ENCODE results near the gene CCM2L. TPM values are rescaled to one million over a fixed set of nuclear protein-coding genes. Genes with fewer than 3 reads are reported as not detected.

The CCM2L gene
- total RNA-seq (2014; rRNA removed; shearing (Covaris generic)) (9.6 and 13.3 TPM in 2 replicates), polyA plus RNA-seq (2016; fragmentation: Nextera tagmentation; extraction: Ambion mirVana) (4.9 and 6.4 TPM in 2 replicates)
- long read RNA-seq, partial matches to known transcripts = 0 of 1 reads
- long read RNA-seq, other reads (novel, unspliced or antisense) = 1 of 1 reads

DNA sequence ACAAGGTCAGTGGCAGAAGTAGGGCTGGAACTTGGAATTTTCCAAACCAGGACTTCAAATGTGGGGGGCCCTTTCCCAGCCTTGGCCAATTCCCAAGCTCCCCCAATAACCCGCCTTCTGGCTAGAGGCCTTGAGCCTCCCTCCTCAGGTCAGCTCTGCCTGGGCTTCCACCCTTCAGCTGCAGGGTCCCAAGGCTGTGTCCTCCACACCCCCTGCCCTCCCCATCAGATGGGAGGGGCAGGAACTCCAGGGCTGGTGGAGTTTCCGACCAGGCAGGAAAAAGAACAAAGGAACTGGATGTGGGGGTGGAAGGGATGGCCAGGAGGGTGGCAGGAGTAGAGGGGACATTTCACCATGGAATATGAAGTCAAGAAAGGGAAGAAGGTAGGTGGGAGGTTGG is at the start of gene CCM2L:
Gene CCM2L, plus strand, starts transcription at position 338 of the 400 bp plus-strand sequence. Its CDS starts 17 bp downstream, at position 355.
- ATAC-seq (peak; percentile 10; the same call in 1 of the 3 replicates), DNase-seq (ENCODE audit: low spot score) (no peak)
- peak within 1 kb of the TSS; percentile 77 for H2AFZ ChIP-seq
- no peaks in the 10 kb centered on the region for H3K27me3 ChIP-seq (ENCODE audit: insufficient read depth)
- peak within 1 kb of the TSS; percentile 39; the same call in 2 of the 3 replicates for H3K4me3 Mint-ChIP-seq
- H3K4me1 Mint-ChIP-seq = peaks cover 54% of the 10 kb centered on the region
- H3K27ac ChIP-seq (ENCODE audit: low read depth) = no peak within 1 kb of the TSS
- H3K27ac Mint-ChIP-seq = no peak within 1 kb of the TSS
- H3K36me3 ChIP-seq (ENCODE audit: insufficient read depth) = no peaks in the 10 kb centered on the region
- peak within 1 kb of the TSS; percentile 37 for H3K4me3 ChIP-seq
- H3K36me3 Mint-ChIP-seq (ENCODE audit: low read depth) = no peaks in the 10 kb centered on the region
- peaks cover 61% of the 10 kb centered on the region for H3K4me1 ChIP-seq (ENCODE audit: insufficient read depth)
- peaks cover 18% of the 10 kb centered on the region for H3K27me3 Mint-ChIP-seq (ENCODE audit: insufficient read depth, low read depth, poor library complexity)
- peaks cover 4% of the 10 kb centered on the region for H3K9me2 ChIP-seq (ENCODE audit: insufficient read depth)
- no peaks in the 10 kb centered on the region for H4K20me1 ChIP-seq (replicated peaks; ENCODE audit: insufficient read depth)
- TF ChIP-seq EZH2phosphoT487 (IDR thresholded peaks at IDR 0.05; ENCODE audit: unreplicated experiment) = no peak
- TF ChIP-seq, protein P1, sequence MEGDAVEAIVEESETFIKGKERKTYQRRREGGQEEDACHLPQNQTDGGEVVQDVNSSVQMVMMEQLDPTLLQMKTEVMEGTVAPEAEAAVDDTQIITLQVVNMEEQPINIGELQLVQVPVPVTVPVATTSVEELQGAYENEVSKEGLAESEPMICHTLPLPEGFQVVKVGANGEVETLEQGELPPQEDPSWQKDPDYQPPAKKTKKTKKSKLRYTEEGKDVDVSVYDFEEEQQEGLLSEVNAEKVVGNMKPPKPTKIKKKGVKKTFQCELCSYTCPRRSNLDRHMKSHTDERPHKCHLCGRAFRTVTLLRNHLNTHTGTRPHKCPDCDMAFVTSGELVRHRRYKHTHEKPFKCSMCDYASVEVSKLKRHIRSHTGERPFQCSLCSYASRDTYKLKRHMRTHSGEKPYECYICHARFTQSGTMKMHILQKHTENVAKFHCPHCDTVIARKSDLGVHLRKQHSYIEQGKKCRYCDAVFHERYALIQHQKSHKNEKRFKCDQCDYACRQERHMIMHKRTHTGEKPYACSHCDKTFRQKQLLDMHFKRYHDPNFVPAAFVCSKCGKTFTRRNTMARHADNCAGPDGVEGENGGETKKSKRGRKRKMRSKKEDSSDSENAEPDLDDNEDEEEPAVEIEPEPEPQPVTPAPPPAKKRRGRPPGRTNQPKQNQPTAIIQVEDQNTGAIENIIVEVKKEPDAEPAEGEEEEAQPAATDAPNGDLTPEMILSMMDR (conservative IDR thresholded peaks at IDR 0.05; ENCODE audit: low read depth in 2 of 2) = no peak
- peak within 1 kb of the TSS; percentile 67 for H3K4me2 ChIP-seq
- H3K79me2 ChIP-seq (replicated peaks; ENCODE audit: insufficient read depth) = no peaks in the 10 kb centered on the region
- peaks cover 11% of the 10 kb centered on the region for H3F3A ChIP-seq (replicated peaks; ENCODE audit: low read depth)
- H3K9me3 Mint-ChIP-seq = peaks cover 13% of the 10 kb centered on the region

DNA sequence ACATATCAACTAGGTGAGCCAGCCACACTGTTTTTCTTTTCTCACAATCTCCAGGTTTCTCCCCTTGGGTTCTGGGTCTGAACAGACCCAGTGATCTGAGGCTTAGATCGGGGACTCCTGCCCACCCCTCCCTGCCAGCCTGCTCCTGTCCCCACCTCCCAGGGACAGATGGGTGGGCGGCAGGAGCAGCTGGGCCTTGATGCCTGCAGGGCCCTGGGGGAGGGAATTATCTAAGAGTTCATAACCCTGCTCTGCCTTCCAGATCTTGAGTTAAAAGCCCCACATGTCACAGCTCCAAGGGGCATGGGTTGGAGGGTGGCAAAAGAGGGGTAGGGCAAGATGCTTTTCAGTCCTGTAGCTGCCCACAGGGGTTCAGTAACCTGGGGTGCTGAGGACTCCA is 47.5 kb upstream of the CCM2L start:
- peaks cover 3% of the 10 kb centered on the region for H3K27me3 Mint-ChIP-seq (ENCODE audit: insufficient read depth, low read depth, poor library complexity)
- no peak overlapping the region for H3K27ac Mint-ChIP-seq
- no peaks in the 10 kb centered on the region for H3K36me3 ChIP-seq (ENCODE audit: insufficient read depth)
- H3F3A ChIP-seq (replicated peaks; ENCODE audit: low read depth) = peaks cover 13% of the 10 kb centered on the region
- H3K79me2 ChIP-seq (replicated peaks; ENCODE audit: insufficient read depth) = no peaks in the 10 kb centered on the region
- H3K9me3 Mint-ChIP-seq = no peaks in the 10 kb centered on the region; the same call in 2 of the 3 replicates
- peaks cover 8% of the 10 kb centered on the region; the same call in 1 of the 2 replicates for H3K27me3 ChIP-seq (ENCODE audit: insufficient read depth)
- no peak overlapping the region for H3K27ac ChIP-seq (ENCODE audit: low read depth)
- no peaks in the 10 kb centered on the region for H3K9me2 ChIP-seq (ENCODE audit: insufficient read depth)
- no peaks in the 10 kb centered on the region for H3K36me3 Mint-ChIP-seq (ENCODE audit: low read depth)
- no peak overlapping the region for H2AFZ ChIP-seq
- H3K4me1 ChIP-seq (ENCODE audit: insufficient read depth) = peaks cover 13% of the 10 kb centered on the region
- H3K4me3 ChIP-seq = no peak overlapping the region
- H3K4me3 Mint-ChIP-seq = no peak overlapping the region
- H3K4me2 ChIP-seq = no peak overlapping the region
- ATAC-seq (no peak), DNase-seq (ENCODE audit: low spot score) (no peak)
- 0 out of 2 replicates have a peak, but pooled peaks cover 5% of the 10 kb centered on the region for H4K20me1 ChIP-seq (replicated peaks; ENCODE audit: insufficient read depth)
- peaks cover 16% of the 10 kb centered on the region for H3K4me1 Mint-ChIP-seq
- TF ChIP-seq, protein P2, sequence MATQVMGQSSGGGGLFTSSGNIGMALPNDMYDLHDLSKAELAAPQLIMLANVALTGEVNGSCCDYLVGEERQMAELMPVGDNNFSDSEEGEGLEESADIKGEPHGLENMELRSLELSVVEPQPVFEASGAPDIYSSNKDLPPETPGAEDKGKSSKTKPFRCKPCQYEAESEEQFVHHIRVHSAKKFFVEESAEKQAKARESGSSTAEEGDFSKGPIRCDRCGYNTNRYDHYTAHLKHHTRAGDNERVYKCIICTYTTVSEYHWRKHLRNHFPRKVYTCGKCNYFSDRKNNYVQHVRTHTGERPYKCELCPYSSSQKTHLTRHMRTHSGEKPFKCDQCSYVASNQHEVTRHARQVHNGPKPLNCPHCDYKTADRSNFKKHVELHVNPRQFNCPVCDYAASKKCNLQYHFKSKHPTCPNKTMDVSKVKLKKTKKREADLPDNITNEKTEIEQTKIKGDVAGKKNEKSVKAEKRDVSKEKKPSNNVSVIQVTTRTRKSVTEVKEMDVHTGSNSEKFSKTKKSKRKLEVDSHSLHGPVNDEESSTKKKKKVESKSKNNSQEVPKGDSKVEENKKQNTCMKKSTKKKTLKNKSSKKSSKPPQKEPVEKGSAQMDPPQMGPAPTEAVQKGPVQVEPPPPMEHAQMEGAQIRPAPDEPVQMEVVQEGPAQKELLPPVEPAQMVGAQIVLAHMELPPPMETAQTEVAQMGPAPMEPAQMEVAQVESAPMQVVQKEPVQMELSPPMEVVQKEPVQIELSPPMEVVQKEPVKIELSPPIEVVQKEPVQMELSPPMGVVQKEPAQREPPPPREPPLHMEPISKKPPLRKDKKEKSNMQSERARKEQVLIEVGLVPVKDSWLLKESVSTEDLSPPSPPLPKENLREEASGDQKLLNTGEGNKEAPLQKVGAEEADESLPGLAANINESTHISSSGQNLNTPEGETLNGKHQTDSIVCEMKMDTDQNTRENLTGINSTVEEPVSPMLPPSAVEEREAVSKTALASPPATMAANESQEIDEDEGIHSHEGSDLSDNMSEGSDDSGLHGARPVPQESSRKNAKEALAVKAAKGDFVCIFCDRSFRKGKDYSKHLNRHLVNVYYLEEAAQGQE (IDR thresholded peaks at IDR 0.05; ENCODE audit: unreplicated experiment) = no peak
- no peak for TF ChIP-seq EZH2 (IDR thresholded peaks at IDR 0.05; ENCODE audit: low read depth, unreplicated experiment)
- TF ChIP-seq, protein P3, sequence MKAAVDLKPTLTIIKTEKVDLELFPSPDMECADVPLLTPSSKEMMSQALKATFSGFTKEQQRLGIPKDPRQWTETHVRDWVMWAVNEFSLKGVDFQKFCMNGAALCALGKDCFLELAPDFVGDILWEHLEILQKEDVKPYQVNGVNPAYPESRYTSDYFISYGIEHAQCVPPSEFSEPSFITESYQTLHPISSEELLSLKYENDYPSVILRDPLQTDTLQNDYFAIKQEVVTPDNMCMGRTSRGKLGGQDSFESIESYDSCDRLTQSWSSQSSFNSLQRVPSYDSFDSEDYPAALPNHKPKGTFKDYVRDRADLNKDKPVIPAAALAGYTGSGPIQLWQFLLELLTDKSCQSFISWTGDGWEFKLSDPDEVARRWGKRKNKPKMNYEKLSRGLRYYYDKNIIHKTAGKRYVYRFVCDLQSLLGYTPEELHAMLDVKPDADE (IDR thresholded peaks at IDR 0.05) = no peak
- TF ChIP-seq, protein P1 (conservative IDR thresholded peaks at IDR 0.05; ENCODE audit: low read depth in 2 of 2) = no peak
- no peak for TF ChIP-seq EZH2phosphoT487 (IDR thresholded peaks at IDR 0.05; ENCODE audit: unreplicated experiment)
